Esophagus muscularis mucosa (tissue), 3 donors: ENCODE results near the gene LRSAM1.

ENCODE experiments used
- POLR2A ChIP-seq: fragments of 450-650 bp; IDR thresholded peaks from one replicate; pipeline ENCODE4 v1.6.1; 2017; ENCODE audit warnings: antibody characterized with exemption, moderate library complexity, mild to moderate bottlenecking, low read depth
- POLR2AphosphoS5 ChIP-seq, 2 donors: sonication (generic); formaldehyde crosslinking; IDR thresholded peaks; one replicate each; pipeline ENCODE4 v1.6.1; 2017; ENCODE audit warnings: antibody characterized with exemption in 2 of 2
- TF ChIP-seq, protein P1 (sequence below), 3 experiments: fragments of 200-600 bp in 2 of 3; fragments of 450-650 bp in 1 of 3; sonication (generic) in 2 of 3; IDR thresholded peaks; one replicate each; pipeline ENCODE4 v1.5.1; 2017 to 2019; ENCODE audit warnings: antibody characterized with exemption in 3 of 3, mild to moderate bottlenecking in 2 of 3, moderate library complexity in 1 of 3

DNA sequence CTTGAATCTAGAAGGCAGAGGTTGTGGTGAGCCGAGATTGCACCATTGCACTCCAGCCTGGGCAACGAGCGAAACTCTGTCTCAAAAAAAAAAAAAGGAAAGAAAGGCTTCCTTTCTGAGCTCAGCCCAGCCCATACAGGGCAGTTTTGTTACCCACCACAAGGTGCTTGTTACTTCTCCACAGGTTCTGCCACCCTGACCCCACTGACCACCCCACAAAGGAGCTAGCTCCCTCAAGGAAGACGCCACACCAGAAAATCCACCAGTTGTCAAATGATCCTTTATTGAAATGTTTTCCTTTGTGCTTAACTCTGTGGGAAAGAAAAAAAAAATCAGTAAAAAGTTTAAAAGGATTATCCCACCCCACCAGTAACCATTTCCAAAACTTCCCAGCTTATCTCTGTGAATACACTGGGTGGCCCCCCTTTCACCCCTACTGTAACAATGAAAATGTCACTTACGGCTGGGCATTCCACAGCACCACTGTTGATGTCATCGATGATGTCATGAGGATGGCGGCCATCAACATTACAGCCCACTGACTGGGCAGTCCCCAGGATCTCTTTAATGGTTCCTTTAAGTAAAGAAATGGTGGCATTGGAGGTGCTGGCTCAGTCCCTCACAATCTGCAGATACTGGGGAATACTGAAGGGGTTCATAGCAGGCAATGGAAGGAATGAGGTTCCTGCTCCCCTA, 3.7 kb upstream of the LRSAM1 start:
- TF ChIP-seq POLR2A (no peak), POLR2AphosphoS5 (IDR thresholded peaks at IDR 0.05) (no peak)
- TF ChIP-seq, protein P1, sequence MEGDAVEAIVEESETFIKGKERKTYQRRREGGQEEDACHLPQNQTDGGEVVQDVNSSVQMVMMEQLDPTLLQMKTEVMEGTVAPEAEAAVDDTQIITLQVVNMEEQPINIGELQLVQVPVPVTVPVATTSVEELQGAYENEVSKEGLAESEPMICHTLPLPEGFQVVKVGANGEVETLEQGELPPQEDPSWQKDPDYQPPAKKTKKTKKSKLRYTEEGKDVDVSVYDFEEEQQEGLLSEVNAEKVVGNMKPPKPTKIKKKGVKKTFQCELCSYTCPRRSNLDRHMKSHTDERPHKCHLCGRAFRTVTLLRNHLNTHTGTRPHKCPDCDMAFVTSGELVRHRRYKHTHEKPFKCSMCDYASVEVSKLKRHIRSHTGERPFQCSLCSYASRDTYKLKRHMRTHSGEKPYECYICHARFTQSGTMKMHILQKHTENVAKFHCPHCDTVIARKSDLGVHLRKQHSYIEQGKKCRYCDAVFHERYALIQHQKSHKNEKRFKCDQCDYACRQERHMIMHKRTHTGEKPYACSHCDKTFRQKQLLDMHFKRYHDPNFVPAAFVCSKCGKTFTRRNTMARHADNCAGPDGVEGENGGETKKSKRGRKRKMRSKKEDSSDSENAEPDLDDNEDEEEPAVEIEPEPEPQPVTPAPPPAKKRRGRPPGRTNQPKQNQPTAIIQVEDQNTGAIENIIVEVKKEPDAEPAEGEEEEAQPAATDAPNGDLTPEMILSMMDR (IDR thresholded peaks at IDR 0.05) = no peak
